SKM-1 treated with dmso at 0.1 percent for 144 hours (cell line): ENCODE results near the gene GRK1.

ENCODE experiments used
- DNase-seq: peaks from one replicate; lab custom pipeline; 2025; ENCODE audit not compliant: unreplicated experiment; lab: John Stamatoyannopoulos, UW

GRK1 gene

DNA sequence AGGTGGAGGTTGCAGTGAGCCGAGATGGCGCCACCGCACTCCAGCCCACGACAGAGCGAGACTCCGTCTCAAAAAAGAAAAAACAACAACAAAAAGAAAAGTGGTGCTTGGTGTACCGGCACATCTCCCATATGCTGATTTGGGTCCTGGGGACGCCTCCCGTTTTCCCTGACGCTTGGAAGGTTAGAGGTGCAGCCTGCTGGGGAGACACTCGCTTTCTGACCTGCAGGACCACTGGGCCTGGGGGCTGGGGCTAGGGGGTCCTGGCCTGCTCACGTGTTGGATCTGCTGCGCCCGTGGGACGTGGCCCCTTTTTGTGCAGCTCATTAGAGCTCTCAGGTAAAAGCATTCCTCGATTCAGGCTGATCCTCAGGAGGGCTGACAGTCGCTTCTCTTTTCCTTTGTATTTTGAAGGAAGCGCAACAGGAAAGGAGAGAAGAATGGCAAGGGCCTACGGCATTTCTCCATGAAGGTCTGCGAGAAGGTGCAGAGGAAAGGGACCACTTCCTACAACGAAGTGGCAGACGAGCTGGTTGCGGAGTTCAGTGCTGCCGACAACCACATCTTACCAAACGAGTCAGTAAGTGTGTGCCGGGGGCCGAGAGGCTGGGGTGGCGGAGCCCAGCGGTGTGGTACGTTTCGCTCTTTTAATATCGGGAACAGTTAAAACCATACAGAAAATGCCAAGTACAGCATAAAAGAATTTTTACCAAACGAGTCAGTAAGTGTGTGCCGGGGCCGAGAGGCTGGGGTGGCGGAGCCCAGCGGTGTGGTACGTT lies 34.1 kb upstream of the GRK1 start:
- no peak for DNase-seq

DNA sequence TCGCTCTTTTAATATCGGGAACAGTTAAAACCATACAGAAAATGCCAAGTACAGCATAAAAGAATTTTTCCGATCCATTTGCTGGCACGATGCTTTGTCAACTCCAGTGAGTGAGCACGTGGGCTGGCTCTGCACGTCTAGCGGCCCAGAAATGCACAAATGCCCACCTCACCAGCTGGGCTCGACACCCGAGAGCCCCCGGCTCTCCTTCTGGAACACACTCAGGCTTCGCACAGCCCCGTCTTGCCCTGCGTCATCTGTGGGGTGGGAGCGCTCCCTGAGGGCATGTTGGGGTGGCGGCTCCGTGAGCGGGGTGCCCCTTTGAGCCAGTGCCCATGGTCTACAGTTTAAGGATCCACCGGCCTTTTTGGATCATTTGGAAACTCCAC lies 33.5 kb upstream of the GRK1 start:
- DNase-seq, result no peak

- no peak for DNase-seq
Observed at GRCh38 chr13:113634279-113635047, 32.6 kb upstream of the GRK1 start.

GRCh38 chr13:113635048-113635420 lies 32.0 kb upstream of the GRK1 start:
- DNase-seq, result no peak

GRCh38 chr13:113635709-113636108 lies 31.3 kb upstream of the GRK1 start:
- DNase-seq, result no peak

DNA sequence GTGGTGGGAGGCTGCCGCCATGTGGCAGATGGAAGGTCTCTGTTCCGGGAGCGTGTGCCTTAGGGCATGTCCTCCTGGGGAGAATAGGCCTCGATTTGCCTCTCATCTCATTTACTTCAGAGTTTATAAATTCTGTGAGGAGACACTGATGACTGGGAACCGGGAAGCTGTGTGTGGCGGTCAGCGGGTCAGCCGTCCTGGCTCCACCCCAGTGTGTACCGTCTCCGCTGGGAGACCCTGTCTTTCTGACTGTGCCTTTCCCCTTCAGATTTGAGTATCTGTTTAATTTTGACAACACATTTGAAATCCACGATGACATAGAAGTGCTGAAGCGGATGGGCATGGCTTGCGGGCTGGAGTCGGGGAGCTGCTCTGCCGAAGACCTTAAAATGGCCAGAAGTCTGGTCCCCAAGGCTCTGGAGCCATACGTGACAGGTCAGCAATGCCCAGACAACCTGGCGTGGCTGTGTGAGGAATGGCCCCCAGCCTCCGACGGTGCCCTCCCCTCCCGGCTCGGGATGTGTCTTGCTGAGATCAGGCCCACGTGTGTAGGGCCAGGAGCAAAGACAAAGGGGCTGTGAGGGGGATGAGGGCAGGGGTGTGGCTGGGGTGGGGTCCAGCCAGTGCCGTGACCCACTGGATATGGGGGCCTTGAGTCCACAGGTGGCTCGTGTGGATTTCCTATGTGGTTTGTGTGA lies 30.6 kb upstream of the GRK1 start:
- DNase-seq, result no peak

GRCh38 chr13:113637262-113638160 lies 29.5 kb upstream of the GRK1 start:
- no peak for DNase-seq

DNA sequence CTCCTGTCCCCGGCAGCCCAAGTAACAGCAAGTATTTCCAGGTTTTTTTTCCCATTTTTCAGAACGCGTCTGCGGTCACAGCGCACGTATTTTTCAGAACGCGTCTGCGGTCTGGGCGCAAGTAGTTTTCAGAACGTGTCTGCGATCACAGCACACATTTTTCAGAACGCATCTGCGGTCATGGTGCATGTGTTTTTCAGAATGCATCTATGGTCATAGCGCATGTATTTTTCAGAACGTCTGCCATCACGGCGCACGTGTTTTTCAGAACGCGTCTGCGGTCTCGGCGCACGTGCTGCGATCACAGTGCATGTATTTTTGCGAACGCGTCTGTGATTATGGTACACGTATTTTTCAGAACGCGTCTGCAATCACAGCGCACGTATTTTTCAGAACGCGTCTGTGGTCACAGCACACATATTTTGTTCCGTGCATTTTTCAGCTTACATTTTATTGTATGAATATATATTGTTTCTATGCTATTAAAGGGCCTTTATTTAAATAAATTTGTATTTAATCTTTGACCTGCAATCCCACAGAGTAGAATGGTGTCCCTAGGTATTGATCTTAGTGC lies 28.8 kb upstream of the GRK1 start:
- no peak for DNase-seq

GRCh38 chr13:113638806-113639205 lies 28.2 kb upstream of the GRK1 start:
- no peak for DNase-seq

GRCh38 chr13:113639616-113640262 lies 27.3 kb upstream of the GRK1 start:
- DNase-seq, result no peak

DNA sequence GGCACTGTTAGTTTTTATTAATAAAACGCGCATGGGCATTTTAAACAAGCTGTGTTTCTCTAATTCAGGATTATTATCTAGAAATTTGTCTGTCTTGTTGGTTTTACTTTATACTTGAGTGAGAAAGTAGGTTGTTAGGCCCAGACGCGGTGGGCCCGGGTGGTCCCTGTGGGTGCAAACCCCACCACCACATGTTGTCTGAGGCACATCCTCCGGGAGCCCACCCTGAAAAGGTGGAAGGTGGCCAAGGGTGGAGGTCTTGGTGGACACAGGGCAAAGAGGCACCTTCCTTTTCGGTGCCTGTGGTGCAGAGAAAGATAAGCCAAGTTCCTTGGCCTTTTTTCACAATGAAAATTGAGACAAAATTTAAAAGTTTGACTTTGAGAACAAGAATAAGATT lies 25.6 kb upstream of the GRK1 start:
- no peak for DNase-seq

DNA sequence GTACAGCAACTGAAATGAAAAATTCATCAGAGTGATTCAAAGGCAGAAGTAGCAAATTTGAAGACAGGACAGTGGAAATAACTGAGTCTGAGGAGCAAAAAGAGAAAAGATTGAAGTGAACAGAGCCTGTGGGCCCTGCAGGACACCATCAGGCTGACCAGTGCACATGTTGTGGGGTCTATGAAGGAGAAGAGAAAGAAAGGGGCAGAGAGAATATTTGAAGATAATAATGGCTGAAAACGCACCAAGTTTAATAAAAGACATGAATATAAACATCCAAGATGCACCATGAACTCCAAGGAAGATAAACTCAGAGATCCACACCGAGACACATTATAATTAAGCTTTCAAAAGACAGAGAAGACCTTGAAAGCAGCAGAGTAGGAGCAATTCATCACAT lies 24.5 kb upstream of the GRK1 start:
- DNase-seq, result no peak

DNA sequence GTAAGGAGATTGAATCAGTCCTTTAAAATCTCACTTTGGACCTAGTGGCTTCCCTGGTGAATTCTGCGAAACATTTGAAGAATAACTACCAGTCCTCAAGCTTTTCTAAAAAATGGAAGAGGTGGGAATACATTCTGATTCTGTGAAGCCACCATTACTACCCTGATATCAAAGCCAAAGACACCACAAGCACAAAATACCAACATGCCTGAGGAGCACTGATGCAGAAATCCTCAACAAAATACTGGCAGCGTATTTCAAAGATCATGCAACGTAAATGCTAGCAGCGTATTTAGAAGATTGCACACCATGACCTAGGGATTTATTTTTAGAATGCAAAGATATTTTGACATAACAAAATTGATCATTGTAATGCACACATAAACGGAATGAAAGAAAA lies 23.4 kb upstream of the GRK1 start:
- DNase-seq, result no peak

DNA sequence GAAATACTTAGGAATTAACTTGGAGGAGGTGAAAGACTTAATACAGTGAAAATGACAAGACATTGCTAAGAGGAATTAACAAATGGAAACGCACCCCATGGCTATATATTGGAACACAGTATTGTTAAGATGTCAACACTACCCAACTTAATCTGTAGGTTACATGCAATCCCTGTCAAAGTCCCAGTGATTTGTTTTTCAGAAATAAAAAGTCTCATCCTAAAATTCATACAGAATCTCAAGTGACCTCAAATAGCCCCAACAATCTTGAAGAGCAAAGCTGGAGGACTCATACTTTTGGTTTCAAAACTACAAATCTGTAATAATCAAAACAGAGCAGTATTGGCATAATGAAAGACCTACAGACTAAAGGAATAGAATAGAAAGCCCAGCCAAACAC lies 22.2 kb upstream of the GRK1 start:
- no peak for DNase-seq

- no peak for DNase-seq
Observed at GRCh38 chr13:113645329-113645728, 21.7 kb upstream of the GRK1 start.

DNA sequence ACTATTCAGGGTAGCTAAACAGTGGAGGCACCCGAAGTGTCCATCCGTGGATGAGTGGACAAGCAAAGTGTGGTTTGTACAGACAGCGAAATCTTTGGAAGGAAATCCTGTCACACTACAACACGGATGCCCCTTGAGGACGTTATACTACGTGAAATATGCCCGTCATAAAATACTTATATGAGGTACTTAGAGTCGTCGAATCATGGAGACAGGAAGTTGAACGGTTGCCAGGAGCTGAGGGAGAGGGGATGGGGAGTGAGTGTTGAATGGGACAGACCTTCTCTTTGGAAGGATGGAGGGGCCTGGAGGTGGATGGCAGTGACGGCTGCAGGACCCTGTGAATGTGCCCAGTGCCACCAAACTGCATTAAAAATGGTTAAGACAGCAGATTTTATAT lies 20.6 kb upstream of the GRK1 start:
- no peak for DNase-seq

DNA sequence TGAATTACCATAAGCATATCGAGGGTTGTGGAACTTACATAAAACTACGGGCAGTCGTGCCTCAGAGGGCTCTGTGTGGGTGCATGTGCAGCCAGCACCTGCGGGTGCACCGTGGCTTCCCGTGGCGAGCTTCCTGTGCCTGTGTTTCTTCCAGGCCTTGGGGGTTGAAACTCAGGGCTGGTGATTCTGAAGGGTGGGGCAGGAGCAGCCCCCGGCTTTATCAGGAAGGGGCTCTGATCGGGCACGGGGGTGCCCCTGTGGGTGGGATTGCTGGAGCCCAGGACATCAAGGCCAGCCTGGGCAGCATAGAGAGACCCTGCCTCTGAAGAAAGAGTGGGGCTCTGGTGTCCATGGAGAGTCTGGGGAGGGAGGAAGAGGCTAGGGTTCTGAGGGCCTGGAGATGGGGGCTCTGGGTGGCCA lies 20.1 kb upstream of the GRK1 start:
- DNase-seq, result no peak

- DNase-seq, result no peak
Observed at GRCh38 chr13:113647351-113648215, 19.4 kb upstream of the GRK1 start.

DNA sequence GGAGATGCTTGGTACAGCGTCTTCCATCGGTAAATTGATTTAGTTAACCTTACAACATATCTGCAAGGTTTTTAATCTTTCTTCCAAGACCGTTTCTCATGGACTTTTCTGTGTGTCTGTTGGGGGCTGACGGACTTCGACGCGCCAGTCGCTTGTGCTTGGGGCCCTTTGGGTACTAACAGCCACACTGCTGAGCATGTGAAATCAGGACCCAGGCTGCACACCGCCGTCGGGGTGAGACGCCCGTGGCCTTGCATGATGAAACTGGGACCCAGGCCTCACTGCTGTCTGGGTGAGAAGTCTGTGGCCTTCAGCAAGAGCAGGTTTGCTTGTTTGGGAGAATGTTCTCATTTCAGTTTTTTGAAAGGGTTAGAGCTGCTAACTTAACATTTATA lies 18.8 kb upstream of the GRK1 start:
- no peak for DNase-seq
